Upper lobe of left lung (tissue), 6 donors: ENCODE results near the gene TTLL1. TPM values are rescaled to one million over a fixed set of nuclear protein-coding genes. Genes with fewer than 3 reads are reported as not detected.

Experiments
- ATAC-seq, 2 donors: fragments of 200-7000 bp; cut with Tn5 transposase; one replicate each; pipeline ENCODE4 v1.9.1; 2022; ENCODE audit warnings: mild to moderate bottlenecking in 2 of 2, moderate library complexity in 2 of 2; ENCODE audit not compliant: low FRiP score in 2 of 2
- DNase-seq, 2 donors: peaks; one replicate each; pipeline ENCODE4 v3.0.0-alpha.2; 2019 to 2020
- H3K27ac ChIP-seq, 4 donors: fragments of 200-600 bp; sonication (generic); one replicate each; pipeline ENCODE4 v1.5.1; 2016 to 2019
- H3K27me3 ChIP-seq, 4 donors: fragments of 200-600 bp; sonication (generic); one replicate each; pipeline ENCODE4 v1.5.1; 2017 to 2019
- H3K36me3 ChIP-seq, 4 donors: fragments of 200-600 bp; sonication (generic); one replicate each; pipeline ENCODE4 v1.5.1; 2016 to 2019
- H3K4me1 ChIP-seq, 4 donors: fragments of 200-600 bp; sonication (generic); one replicate each; pipeline ENCODE4 v1.5.1; 2018 to 2019
- H3K4me3 ChIP-seq, 4 donors: fragments of 200-600 bp; sonication (generic); one replicate each; pipeline ENCODE4 v1.5.1; 2017 to 2019; ENCODE audit warnings: mild to moderate bottlenecking in 2 of 4, moderate library complexity in 1 of 4
- H3K9me3 ChIP-seq, 4 donors: fragments of 200-600 bp; sonication (generic); one replicate each; pipeline ENCODE4 v1.5.1; 2018 to 2019
- EP300 ChIP-seq, 4 donors: sonication (generic); formaldehyde crosslinking; IDR thresholded peaks; one replicate each; pipeline ENCODE4 v1.5.1; 2017; ENCODE audit warnings: antibody characterized with exemption in 4 of 4, control low read depth in 2 of 4
- POLR2A ChIP-seq, 4 donors: fragments of 450-650 bp; IDR thresholded peaks; one replicate each; pipeline ENCODE4 v1.5.1; 2016 to 2017; ENCODE audit warnings: antibody characterized with exemption in 4 of 4, mild to moderate bottlenecking in 2 of 4
- POLR2AphosphoS5 ChIP-seq, 2 donors: sonication (generic); formaldehyde crosslinking; IDR thresholded peaks; one replicate each; pipeline ENCODE4 v1.5.1; 2017; ENCODE audit warnings: antibody characterized with exemption in 2 of 2
- WGBS, 2 donors: methylation state at CpG; one replicate each; pipeline ENCODE4 v1.1.5; 2017 to 2018; 5-methylcytosine and 5-hydroxymethylcytosine counted together
- total RNA-seq, 6 donors: library from RNA; depleted of rRNA in 4 of 6; stranded (reverse); fragments of >200 nt in 4 of 6; gene quantifications; one replicate each; pipeline versions ENCODE4 v1.1.0 to v1.2.1, GENCODE V29; 2016 to 2021
- TF ChIP-seq, protein P1 (sequence below), 6 experiments: fragments of 450-650 bp in 4 of 6; fragments of 200-600 bp in 2 of 6; sonication (generic) in 2 of 6; IDR thresholded peaks; one replicate each; pipeline ENCODE4 v1.5.1; 2016 to 2019; ENCODE audit warnings: antibody characterized with exemption in 6 of 6
- donor health status: DM: no; HTN: no; CAD: no; lungs with moderate emphysema.
- donor health status: DM: no; HTN: yes; CAD: no; lungs with severe emphysema.

TTLL1 gene
- total RNA-seq, 6 donors from 2014 or later, result 1.0 to 5.7 (median 4.8) TPM

DNA sequence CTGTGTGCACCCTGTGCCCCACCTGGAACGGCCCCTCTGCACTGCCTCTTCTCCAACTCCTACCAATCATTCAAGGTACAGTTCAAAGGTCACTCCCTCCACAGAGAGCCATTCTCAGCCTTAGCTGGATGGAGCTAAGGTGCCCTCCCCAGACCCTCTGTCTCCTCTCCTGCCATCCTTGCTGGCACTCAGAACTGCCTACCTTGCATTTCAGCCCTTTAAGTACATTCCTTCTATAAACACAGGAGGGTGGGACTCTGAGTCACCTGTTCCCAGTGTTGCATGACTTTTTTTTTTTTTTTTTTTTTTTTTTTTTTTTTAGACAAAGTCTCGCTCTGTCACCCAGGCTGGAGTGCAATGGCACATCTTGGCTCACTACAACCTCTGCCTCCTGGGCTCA, 8.6 kb downstream of the TTLL1 start:
- Histone ChIP-seq H3K9me3 (no peaks in the 10 kb centered on the region), H3K4me3 (no peak overlapping the region), H3K4me1 (no peaks in the 10 kb centered on the region), H3K27ac (no peak overlapping the region), H3K27me3 (no peaks in the 10 kb centered on the region), H3K36me3 (no peaks in the 10 kb centered on the region)
- WGBS, 2 donors, result 78 to 88% methylated on average over 2 of the region's 2 CpGs
- DNase-seq (no peak), ATAC-seq (peak in 1 of 2 donors; percentile 39)
- TF ChIP-seq POLR2A (IDR thresholded peaks at IDR 0.05) (no peak), POLR2AphosphoS5 (IDR thresholded peaks at IDR 0.05) (no peak), EP300 (IDR thresholded peaks at IDR 0.05) (no peak)
- TF ChIP-seq, protein P1, sequence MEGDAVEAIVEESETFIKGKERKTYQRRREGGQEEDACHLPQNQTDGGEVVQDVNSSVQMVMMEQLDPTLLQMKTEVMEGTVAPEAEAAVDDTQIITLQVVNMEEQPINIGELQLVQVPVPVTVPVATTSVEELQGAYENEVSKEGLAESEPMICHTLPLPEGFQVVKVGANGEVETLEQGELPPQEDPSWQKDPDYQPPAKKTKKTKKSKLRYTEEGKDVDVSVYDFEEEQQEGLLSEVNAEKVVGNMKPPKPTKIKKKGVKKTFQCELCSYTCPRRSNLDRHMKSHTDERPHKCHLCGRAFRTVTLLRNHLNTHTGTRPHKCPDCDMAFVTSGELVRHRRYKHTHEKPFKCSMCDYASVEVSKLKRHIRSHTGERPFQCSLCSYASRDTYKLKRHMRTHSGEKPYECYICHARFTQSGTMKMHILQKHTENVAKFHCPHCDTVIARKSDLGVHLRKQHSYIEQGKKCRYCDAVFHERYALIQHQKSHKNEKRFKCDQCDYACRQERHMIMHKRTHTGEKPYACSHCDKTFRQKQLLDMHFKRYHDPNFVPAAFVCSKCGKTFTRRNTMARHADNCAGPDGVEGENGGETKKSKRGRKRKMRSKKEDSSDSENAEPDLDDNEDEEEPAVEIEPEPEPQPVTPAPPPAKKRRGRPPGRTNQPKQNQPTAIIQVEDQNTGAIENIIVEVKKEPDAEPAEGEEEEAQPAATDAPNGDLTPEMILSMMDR (IDR thresholded peaks at IDR 0.05), result no peak

DNA sequence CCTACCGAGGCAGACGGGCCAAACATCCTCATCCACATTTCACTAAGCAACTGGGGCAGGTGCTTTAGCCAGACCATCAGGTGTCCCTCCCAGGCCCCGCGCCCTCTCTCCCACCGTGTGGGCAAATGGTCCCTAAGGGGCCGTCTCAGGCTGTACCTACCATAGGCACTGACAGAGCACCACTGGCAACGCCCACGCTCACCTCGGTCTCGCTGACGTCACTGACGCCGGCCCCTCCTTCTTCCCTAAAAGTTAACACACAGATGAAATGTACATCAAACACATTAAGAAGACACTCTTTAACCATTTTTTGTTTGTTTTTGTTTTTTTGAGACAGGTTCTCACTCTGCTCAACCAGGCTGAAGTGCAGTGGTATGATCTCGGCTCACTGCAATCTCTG, 9.4 kb downstream of the TTLL1 start:
- DNase-seq (peak in 1 of 2 donors; percentile 69), ATAC-seq (no peak)
- no peak overlapping the region for H3K4me3 ChIP-seq
- H3K9me3 ChIP-seq, result no peaks in the 10 kb centered on the region
- TF ChIP-seq POLR2A (IDR thresholded peaks at IDR 0.05) (no peak), POLR2AphosphoS5 (IDR thresholded peaks at IDR 0.05) (no peak), EP300 (IDR thresholded peaks at IDR 0.05) (no peak)
- TF ChIP-seq, protein P1 (IDR thresholded peaks at IDR 0.05), result no peak
- H3K4me1 ChIP-seq, result no peaks in the 10 kb centered on the region
- no peaks in the 10 kb centered on the region for H3K27me3 ChIP-seq
- no peak overlapping the region for H3K27ac ChIP-seq
- H3K36me3 ChIP-seq, result peaks cover 0 to 4% (median 3%) of the 10 kb centered on the region in 4 donors
- WGBS, 2 donors, result 94 to 95% methylated on average over 14 of the region's 14 CpGs

DNA sequence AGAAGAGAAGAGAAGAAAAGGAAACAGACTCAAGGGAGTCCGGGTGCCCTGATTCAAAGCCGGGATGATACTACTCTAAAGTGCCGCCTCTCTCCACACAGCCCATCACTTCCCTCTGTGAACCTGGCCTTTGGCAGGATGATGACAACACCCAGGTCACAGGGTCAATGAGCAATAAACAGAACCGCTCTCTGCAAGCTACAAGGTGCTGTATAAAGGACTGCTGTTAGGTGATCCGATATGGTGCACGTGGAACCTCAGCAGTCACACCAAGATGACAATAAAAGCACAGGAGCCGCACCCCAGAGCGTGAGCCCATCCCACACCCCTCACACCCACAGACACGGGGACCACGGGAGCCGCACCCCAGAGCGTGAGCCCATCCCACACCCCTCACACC, 10.7 kb downstream of the TTLL1 start:
- no peaks in the 10 kb centered on the region for H3K4me1 ChIP-seq
- WGBS, 2 donors, result 81 to 86% methylated on average over 10 to 11 of the region's 12 CpGs
- ATAC-seq (no peak), DNase-seq (no peak)
- no peaks in the 10 kb centered on the region for H3K27me3 ChIP-seq
- no peak overlapping the region for H3K4me3 ChIP-seq
- TF ChIP-seq, protein P1 (IDR thresholded peaks at IDR 0.05), result no peak
- no peak for TF ChIP-seq EP300 (IDR thresholded peaks at IDR 0.05)
- TF ChIP-seq POLR2A (IDR thresholded peaks at IDR 0.05), result no peak
- TF ChIP-seq POLR2AphosphoS5 (IDR thresholded peaks at IDR 0.05), result no peak
- peaks cover 0 to 5% (median 4%) of the 10 kb centered on the region in 4 donors for H3K36me3 ChIP-seq
- H3K9me3 ChIP-seq, result no peaks in the 10 kb centered on the region
- no peak overlapping the region for H3K27ac ChIP-seq

DNA sequence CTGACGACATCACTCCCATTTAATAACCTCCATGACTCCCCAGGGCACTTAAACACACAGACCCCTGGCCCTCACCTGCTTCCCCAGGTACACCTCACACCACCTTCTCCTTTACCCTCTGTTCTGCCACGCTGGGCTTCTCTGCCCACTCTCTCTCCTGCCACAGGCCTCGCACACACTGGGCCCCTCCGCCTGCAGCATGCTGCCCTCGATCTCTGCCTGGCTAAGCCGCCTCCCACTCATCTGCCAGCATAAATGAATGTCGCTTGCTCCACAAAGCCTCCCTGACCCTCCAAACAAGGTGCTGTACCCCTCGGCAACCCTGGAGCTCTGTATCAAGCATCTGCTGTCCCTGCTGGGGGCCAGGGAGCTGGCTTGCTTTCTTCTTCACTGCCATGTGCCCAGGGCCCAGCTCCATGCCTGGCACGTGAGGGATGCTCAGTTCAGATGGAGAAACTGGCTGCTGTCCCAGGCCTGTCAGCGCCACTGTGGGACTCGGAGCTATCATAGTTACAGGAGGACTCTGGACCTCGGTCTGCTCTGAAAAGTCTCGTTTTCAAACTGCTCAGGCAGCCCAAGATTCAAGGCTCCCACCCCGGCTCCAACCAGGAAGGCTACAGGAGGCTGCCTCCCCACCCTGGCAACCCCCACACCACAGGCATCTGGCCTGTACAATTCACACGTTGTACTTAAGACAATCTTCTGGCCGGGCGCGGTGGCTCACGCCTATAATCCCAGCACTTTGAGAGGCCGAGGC, 11.9 kb downstream of the TTLL1 start:
- TF ChIP-seq POLR2A (IDR thresholded peaks at IDR 0.05) (no peak), POLR2AphosphoS5 (IDR thresholded peaks at IDR 0.05) (no peak), EP300 (IDR thresholded peaks at IDR 0.05) (no peak)
- TF ChIP-seq, protein P1 (IDR thresholded peaks at IDR 0.05), result no peak
- peaks cover 0 to 5% (median 4%) of the 10 kb centered on the region in 4 donors for H3K36me3 ChIP-seq
- no peak overlapping the region for H3K4me3 ChIP-seq
- no peak for ATAC-seq
- H3K27me3 ChIP-seq, result no peaks in the 10 kb centered on the region
- DNase-seq, result peak in 1 of 2 donors; percentile 50
- H3K27ac ChIP-seq, result no peak overlapping the region
- H3K9me3 ChIP-seq, result no peaks in the 10 kb centered on the region
- 85 to 93% methylated on average over 9 to 20 of the region's 20 CpGs for WGBS, 2 donors
- no peaks in the 10 kb centered on the region for H3K4me1 ChIP-seq
